ENCODE measurements around the gene TFDP2. TPM values are rescaled to one million over a fixed set of nuclear protein-coding genes. Genes with fewer than 3 reads are reported as not detected.
"Not testable (repeated sequence)": the region's sequence is repeated elsewhere in the genome, so short reads cannot be mapped to it uniquely, and the experiment has no call there.

The TFDP2 gene
- total RNA-seq, 2 experiments from 2014 or later = 27.4 to 27.8 TPM

GRCh38 chr3:141926929-141927328, 222.4 kb downstream of the TFDP2 start:
- intact Hi-C loops (cut with micrococcal nuclease) = no loop called here
- no peak overlapping the region for H3K4me3 Mint-ChIP-seq
- POLR2A ChIA-PET = interaction anchor here (0.6 kb wide), 1 partner anchor 1004 kb away, joined by 4 read pairs; no protein-coding TSS in a partner anchor
- CTCF ChIA-PET = interaction anchor here (1.0 kb wide), 1 partner anchor 14 kb away, joined by 4 read pairs; no protein-coding TSS in a partner anchor
- no peaks in the 10 kb centered on the region for H3K4me1 Mint-ChIP-seq (ENCODE audit: low read depth)
- H3K27ac Mint-ChIP-seq = no peak overlapping the region
- no peaks in the 10 kb centered on the region for H3K27me3 Mint-ChIP-seq
- TF ChIP-seq CTCF (IDR thresholded peaks at IDR 0.05) = no peak
- peaks cover 41% of the 10 kb centered on the region for H3K36me3 Mint-ChIP-seq (ENCODE audit: low read depth)
- H3K9me3 Mint-ChIP-seq = no peaks in the 10 kb centered on the region
- DNase-seq (no peak), ATAC-seq (no peak)

DNA sequence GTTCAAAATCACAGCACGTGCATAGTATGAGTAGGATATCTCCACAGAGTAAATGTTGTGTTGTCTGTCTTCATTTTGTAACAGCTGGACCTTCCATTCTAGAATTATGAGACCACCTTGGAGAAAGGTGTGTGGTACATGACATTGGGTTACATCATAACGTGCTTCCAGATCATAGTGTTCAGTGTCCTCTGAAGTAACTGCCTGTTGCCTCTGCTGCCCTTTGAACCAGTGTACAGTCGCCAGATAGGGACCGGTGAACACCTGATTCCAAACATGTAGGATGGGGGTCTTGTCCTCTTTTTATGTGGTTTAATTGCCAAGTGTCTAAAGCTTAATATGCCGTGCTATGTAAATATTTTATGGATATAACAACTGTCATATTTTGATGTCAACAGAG, 223.7 kb downstream of the TFDP2 start:
- DNase-seq; H3K9me3 Mint-ChIP-seq; H3K27me3 Mint-ChIP-seq; POLR2A ChIA-PET; intact Hi-C loops (cut with micrococcal nuclease); ATAC-seq; H3K27ac Mint-ChIP-seq; H3K4me1 Mint-ChIP-seq (ENCODE audit: low read depth); H3K4me3 Mint-ChIP-seq: not testable (repeated sequence)
- CTCF ChIA-PET = interaction anchor here (1.1 kb wide), 1 partner anchor 12 kb away, joined by 3 read pairs; no protein-coding TSS in a partner anchor
- peaks cover 45% of the 10 kb centered on the region for H3K36me3 Mint-ChIP-seq (ENCODE audit: low read depth)

DNA sequence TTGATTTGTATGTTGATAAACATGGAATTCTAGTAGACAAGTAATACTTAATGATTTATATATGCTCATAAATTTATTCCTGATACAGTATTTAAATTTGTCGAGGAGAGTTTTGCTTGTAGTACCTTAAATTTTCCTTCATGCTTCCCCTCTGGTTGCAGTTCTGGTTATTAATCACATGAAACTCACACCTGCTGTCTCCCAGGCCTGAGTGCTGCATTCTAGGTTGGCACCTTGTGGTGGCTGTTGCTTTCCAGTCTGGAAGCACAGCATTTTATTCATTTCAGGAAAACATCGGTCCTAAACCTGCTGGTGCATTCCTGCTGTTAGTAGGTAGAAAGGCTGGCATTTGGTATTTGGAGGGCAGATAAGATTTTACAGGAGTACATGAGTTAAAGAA, 228.0 kb downstream of the TFDP2 start:
- ATAC-seq (no peak), DNase-seq (no peak)
- no peaks in the 10 kb centered on the region for H3K4me1 Mint-ChIP-seq (ENCODE audit: low read depth)
- CTCF ChIA-PET = no interaction called here
- H3K9me3 Mint-ChIP-seq = no peaks in the 10 kb centered on the region
- TF ChIP-seq CTCF (IDR thresholded peaks at IDR 0.05) = no peak
- H3K4me3 Mint-ChIP-seq = no peak overlapping the region
- no peak overlapping the region for H3K27ac Mint-ChIP-seq
- no peaks in the 10 kb centered on the region for H3K27me3 Mint-ChIP-seq
- intact Hi-C loops (cut with micrococcal nuclease) = no loop called here
- POLR2A ChIA-PET = no interaction called here
- peaks cover 43% of the 10 kb centered on the region for H3K36me3 Mint-ChIP-seq (ENCODE audit: low read depth)

- H3K36me3 Mint-ChIP-seq (ENCODE audit: low read depth) = peaks cover 44% of the 10 kb centered on the region
- H3K4me1 Mint-ChIP-seq (ENCODE audit: low read depth) = no peaks in the 10 kb centered on the region
- no peak for TF ChIP-seq CTCF (IDR thresholded peaks at IDR 0.05)
- H3K27ac Mint-ChIP-seq = no peak overlapping the region
- POLR2A ChIA-PET = interaction anchor here (1.0 kb wide), 1 partner anchor 11 kb away, joined by 3 read pairs; no protein-coding TSS in a partner anchor
- DNase-seq (no peak), ATAC-seq (no peak)
- no peaks in the 10 kb centered on the region for H3K27me3 Mint-ChIP-seq
- no peak overlapping the region for H3K4me3 Mint-ChIP-seq
- CTCF ChIA-PET = interaction anchor here (1.1 kb wide), 1 partner anchor 12 kb away, joined by 3 read pairs; no protein-coding TSS in a partner anchor
- H3K9me3 Mint-ChIP-seq = no peaks in the 10 kb centered on the region
- intact Hi-C loops (cut with micrococcal nuclease) = no loop called here
Measured at GRCh38 chr3:141920701-141921100, 228.6 kb downstream of the TFDP2 start.

DNA sequence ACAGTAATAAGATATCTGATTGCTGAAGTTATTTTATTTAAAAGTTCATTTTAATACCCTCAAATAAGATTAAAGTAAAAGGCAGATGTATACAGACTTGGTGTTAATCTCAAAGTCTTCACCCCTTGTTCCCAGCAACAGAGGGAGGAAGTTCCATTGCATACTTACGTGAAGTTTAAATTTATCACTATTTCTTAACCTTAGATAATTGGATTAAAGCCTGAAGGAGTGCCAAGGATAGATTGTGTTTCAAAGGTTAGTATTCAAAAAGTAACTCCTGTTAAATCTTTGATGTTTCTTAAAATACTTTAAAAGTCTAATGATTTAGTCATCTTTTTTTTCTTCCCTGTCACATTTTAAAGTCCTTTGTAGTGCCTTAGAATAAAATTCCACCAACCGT, 233.6 kb downstream of the TFDP2 start:
- peaks cover 2% of the 10 kb centered on the region for H3K4me1 Mint-ChIP-seq (ENCODE audit: low read depth)
- POLR2A ChIA-PET = no interaction called here

More for the DNA sequence above, 233.6 kb downstream of the TFDP2 start:
- H3K36me3 Mint-ChIP-seq (ENCODE audit: low read depth) = peaks cover 51% of the 10 kb centered on the region
- H3K4me3 Mint-ChIP-seq = no peak overlapping the region
- no peaks in the 10 kb centered on the region for H3K27me3 Mint-ChIP-seq
- intact Hi-C loops (cut with micrococcal nuclease) = no loop called here
- no peak for DNase-seq
- peaks cover 2% of the 10 kb centered on the region for H3K9me3 Mint-ChIP-seq
- H3K27ac Mint-ChIP-seq = no peak overlapping the region
- TF ChIP-seq CTCF (IDR thresholded peaks at IDR 0.05) = no peak
- CTCF ChIA-PET = interaction anchor here (1.0 to 1.2 kb wide), 2 partner anchors 22 to 47 kb away, joined by 3 to 4 read pairs; no protein-coding TSS in a partner anchor
- no peak for ATAC-seq

Data from activated CD8-positive, alpha-beta T cell treated with anti-CD3 and anti-CD28 coated beads for 36 hours (primary cell).